Cardiac fibroblast (primary cell): ENCODE measurements around the gene A2M.

Experiments
- DNase-seq, 2 donors: peaks; one replicate each; pipeline versions ENCODE4 v3.0.0 to v3.0.0-alpha.2; 2010; ENCODE audit warnings: low read depth in 2 of 2
- H3K4me3 ChIP-seq, 2 donors: replicated peaks in 1 of 2; 1 replicate in 1 of 2; 2 replicates in 1 of 2; pipeline ENCODE4 v1.5.1; 2011; ENCODE audit warnings: low read depth in 2 of 2, low read length in 2 of 2, mild to moderate bottlenecking in 2 of 2, moderate library complexity in 1 of 2
- CTCF ChIP-seq: IDR thresholded peaks from one replicate; pipeline ENCODE4 v1.5.1; 2011; ENCODE audit warnings: low read depth, mild to moderate bottlenecking, low read length, inconsistent platforms

Gene A2M

DNA sequence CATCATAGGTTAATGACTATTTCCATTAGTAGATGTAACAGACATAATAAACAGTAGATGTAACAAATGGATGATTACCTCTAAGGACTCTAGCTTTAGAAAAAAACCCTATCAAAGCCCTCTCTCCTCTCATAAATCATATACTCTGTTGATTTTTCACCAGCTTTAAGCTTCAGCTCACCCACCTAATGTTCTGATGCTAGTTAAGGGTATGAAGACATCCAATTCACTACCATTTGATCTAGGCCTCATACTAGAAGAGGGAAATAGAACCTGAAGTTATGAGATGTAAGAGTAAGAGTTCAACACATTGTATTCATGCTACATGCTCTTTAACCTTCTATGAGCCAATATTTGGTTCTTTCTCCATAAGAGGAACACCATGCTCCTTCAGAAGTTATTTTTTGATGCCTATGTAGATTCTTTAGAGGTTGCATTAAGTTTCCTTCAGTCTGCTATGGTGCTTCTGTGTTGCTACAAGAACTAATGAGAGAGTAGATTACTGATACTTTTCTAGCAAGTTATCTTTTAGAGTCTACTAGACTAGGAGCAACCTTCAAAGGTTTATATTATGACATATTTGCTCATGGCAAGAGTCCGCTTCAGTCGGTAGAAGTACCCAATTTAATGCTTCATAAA lies 16.0 kb downstream of the A2M start:
- DNase-seq, result no peak
- no peak for TF ChIP-seq CTCF
- no peak overlapping the region for H3K4me3 ChIP-seq

- no peak overlapping the region for H3K4me3 ChIP-seq
- DNase-seq, result no peak
- TF ChIP-seq CTCF, result no peak
Observed at GRCh38 chr12:9098463-9099026, 17.2 kb downstream of the A2M start.

- no peak overlapping the region for H3K4me3 ChIP-seq
- no peak for DNase-seq
- TF ChIP-seq CTCF, result no peak
Observed at GRCh38 chr12:9098115-9098452, 17.6 kb downstream of the A2M start.

DNA sequence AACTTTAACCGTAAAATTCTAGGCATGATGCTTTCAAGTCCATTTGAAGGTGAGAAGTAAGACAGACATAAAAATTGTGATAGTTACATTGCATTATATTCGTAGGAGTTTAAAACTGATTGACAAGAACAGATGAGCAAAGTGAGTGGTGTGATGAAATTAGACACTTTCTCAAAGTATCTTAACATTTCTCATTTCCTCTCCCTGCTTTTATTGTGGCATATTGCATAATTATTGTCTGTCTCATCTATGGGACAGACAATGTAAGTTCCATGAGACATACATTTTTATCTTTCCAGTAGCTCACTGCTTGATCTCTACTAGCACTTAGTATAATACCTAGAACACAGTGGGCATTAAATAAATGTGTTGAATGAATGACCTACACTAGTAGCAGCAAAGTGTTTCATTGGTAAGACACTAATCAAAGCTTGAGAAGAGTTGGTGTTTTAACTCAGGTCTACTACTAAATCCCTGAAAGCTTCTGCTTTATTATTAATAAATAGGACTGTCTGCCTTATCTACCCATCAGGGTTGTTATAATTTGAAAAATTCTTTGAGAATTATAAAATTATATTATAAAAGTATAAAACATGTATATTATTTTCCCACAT lies 19.0 kb downstream of the A2M start:
- no peak for DNase-seq
- no peak overlapping the region for H3K4me3 ChIP-seq
- no peak for TF ChIP-seq CTCF

- no peak for TF ChIP-seq CTCF
- no peak overlapping the region for H3K4me3 ChIP-seq
- DNase-seq, result no peak
Observed at GRCh38 chr12:9095322-9095721, 20.4 kb downstream of the A2M start.

DNA sequence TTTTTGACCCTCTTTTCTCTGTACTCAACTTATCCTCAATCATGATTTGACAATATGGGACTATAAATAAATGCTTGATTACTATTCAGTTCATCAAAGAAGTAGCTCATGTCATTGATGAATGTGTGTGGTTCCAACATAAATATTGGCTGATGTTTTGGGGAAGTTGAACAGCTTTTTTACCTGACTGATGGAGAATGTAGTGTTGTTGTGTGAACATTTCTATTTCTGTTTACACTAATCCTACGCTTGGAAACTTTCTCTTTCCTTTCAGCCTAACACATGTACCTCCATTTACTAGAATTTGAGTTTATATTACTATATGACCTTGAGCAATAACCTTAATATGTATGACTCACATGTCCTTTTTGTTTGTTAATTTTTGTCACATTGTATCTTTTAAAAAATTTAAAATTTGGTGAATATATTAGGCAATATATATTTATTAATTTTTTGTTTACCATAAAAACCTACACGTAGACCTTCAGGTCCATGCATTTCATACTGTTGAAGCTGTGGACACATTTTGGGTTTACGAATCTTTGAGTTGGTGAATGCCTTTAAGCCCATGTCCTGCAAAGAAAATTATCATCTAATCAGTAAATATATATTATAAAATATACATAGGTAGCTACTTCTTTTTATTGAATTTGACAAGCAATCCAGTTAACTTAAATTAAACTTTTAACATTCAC lies 21.1 kb downstream of the A2M start:
- H3K4me3 ChIP-seq, result no peak overlapping the region
- no peak for DNase-seq
- no peak for TF ChIP-seq CTCF
